Retina (tissue), 1 donor: Measurements from ENCODE around the gene THRSP.
"Not testable (repeated sequence)": the region's sequence is repeated elsewhere in the genome, so short reads cannot be mapped to it uniquely, and the experiment has no call there.

ENCODE experiments used
- DNase-seq: peaks from one replicate; pipeline ENCODE4 v3.0.0-alpha.2; 2016

The THRSP gene, protein sequence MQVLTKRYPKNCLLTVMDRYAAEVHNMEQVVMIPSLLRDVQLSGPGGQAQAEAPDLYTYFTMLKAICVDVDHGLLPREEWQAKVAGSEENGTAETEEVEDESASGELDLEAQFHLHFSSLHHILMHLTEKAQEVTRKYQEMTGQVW

DNA sequence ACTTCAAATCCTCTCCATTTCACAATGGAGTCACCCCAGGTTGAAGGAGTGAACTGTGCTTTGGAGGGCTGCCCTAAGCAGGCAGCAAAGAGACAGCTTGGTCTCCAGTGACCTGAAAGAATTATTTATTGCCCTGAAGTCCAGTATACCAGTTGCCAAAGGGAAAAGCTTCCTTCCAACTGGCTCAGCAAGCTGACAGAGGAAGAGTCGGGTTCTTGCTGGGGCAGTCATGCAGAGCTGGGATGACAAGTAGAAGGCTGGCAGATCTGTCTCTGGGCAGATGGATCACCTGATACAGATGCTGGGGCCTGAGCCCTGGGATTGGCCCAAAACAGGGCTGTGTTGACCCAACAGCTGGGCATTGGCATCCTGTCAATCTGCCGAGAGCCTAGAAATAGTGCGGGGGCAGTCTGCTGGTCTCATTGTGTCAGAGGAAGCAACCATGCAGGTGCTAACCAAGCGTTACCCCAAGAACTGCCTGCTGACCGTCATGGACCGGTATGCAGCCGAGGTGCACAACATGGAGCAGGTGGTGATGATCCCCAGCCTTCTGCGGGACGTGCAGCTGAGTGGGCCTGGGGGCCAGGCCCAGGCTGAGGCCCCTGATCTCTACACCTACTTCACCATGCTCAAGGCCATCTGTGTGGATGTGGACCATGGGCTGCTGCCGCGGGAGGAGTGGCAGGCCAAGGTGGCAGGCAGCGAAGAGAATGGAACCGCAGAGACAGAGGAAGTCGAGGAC is at the start of gene THRSP:
Gene THRSP, plus strand, starts transcription at position 422 of the 742 bp plus-strand sequence. Its CDS starts 21 bp downstream, at position 443.
- DNase-seq, result no peak

GRCh38 chr11:78014937-78015520 is 48.6 kb upstream of the THRSP start:
- DNase-seq, result not testable (repeated sequence)

DNA sequence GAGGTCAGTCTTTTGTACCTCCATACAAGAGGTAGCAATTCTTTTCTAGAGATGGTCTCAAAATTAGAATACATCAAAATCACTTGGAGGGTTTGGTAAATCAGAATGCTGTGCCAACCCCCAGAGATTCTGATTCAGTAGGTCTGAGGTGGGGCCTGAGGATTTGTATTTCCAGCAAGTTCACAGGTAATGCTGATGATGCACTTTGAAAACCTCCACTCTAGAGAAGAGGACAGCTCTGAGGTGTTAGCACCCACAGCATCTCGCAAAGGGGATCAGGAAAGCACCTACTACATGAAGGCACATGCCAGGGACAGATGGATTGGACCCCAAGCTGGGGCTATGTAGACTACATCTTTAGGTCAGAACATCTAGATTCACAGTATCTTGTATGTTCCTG is 47.8 kb upstream of the THRSP start:
- no peak for DNase-seq

- DNase-seq, result no peak
Observed at GRCh38 chr11:78019808-78020207, 43.9 kb upstream of the THRSP start.

GRCh38 chr11:78020246-78020645 is 43.4 kb upstream of the THRSP start:
- peak; percentile 34 for DNase-seq

DNA sequence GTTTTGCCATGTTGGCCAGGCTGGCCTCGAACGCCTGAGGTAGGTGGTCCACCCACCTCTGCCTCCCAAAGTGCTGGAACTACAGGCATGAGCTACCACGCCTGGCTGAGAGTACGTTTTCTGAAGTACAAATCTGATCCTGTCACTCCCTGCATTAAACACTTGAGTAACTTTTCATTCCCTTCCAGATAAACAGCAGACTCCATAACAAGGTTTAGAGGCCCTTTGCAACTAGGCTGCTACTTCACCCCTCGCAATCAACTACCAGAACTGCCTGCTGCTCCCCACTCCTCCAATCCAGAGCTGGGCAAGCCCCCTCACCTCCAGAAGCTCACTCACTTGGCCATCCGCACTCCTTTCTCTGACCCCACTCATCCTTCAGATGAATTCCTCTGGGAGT is 42.0 kb upstream of the THRSP start:
- DNase-seq, result no peak

- peak; percentile 69 for DNase-seq
Observed at GRCh38 chr11:78022397-78023396, 41.0 kb upstream of the THRSP start, which contains the start of gene KCTD14. TSS of gene KCTD14 (minus strand) at chr11:78023276. CDS start at chr11:78023249, 27 bp downstream.

DNA sequence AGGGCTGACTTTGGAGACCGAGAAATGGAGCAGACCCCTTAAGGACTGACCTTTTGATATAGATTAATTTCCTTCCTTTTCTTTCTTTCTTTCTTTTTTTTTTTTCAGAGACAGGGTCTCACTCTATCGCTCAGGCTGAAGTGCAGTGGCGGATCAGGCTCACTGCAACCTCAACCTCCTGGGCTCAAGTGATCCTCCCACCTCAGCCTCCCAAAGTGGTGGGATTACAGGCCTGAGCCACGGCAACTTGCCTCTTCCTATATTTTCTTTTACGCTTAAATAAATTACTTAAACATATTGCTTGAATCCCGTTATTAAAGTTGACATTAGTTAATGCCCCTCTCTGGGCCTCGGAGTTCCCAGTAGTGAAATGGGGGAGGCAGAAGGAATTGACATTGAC is 40.2 kb upstream of the THRSP start:
- no peak for DNase-seq

DNA sequence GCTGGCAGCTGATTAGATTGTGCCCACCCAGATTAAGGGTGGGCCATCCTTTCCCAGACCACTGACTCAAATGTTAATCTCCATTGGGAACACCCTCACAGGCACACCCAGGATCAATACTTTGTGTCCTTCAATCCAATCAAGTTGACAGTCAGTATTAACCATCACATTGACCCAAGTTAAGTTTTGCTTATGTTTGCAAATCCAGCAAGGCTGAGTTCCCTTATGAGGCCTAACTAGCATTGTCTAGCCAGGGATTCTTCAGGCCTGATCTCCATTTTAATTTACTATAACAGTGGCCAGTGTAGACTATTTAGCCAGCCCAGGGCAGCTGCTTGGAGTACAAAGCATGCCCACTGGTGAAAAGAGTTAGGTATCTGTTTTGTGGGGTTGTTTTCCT is 38.3 kb upstream of the THRSP start:
- no peak for DNase-seq

- DNase-seq, result no peak
Observed at GRCh38 chr11:78027759-78028158, 35.9 kb upstream of the THRSP start.

DNA sequence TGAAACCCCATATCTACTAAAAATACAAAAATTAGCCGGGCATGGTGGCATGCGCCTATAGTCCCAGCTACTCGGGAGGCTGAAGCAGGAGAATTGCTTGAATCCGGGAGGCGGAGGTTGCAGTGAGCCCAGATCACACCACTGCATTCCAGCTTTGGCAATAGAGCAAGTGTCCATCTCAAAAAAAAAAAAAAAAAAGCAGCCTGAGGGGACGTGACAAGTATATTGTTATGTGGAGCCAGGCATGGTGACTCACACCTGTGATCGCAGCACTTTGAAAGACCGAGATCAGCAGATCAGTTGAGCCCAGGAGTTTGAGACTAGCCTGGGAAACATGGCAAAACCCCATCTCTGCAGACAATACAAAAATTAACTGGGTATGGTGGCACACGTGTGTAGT is 35.2 kb upstream of the THRSP start:
- not testable (repeated sequence) for DNase-seq

GRCh38 chr11:78030429-78031325 is 33.0 kb upstream of the THRSP start:
- DNase-seq, result peak; percentile 51

DNA sequence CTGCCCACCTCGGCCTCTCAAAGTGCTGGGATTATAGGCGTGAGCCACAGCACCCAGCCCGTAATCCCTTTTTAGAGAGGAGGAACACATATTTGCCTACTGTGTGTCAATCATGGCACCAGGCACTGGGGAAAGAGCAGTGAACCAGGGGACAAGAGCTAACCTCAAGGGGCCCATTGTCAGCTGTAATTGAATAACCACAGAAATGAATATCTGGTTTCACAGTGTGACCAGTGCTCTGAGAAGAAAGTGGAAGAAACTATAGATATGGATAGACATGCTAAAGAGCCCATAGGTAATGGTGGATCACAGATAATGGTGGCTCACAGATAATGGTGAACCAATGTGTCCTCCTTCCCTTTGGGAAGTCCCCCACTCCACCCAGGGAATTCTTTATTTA is 32.0 kb upstream of the THRSP start:
- DNase-seq, result no peak

GRCh38 chr11:78032090-78032489 is 31.6 kb upstream of the THRSP start:
- DNase-seq, result no peak

- no peak for DNase-seq
Observed at GRCh38 chr11:78033040-78033439, 30.6 kb upstream of the THRSP start.

DNA sequence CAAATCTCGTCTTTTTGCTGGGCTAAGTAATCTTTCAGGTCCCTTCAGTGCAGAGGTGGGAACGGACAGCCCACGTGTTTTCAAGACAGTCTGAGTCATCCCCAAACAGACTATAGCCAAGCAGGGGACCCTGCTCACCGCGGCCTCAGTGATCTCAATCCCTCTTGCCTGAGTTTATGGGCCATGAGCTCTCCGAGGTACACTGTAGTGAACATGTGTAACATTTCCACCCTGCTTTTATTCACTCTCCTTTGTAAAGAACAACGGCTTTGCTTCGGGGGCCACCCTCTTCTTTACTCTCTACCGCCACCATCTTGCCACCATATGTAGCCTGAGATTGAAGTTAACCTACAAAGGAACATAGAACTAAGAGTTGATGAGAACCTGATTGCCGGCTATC is 29.0 kb upstream of the THRSP start:
- no peak for DNase-seq

DNA sequence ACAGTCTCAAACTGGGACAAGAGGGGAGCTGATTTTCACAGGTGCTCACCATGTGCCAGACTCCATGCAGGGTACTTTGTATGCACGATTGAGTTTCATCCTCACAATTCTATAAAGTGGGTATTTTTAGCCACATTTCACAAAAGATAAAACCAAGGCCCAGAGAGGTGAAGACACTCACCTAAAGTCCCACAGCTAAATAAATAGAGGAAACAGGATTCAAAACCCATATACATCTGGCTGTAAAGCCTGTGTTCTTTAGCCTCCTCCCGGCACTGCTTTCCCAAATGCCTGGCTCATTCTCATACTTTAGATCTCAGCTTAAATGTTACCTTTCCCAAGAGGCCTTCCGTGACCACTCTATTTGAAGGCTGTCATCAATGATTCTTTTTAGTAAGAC is 27.3 kb upstream of the THRSP start:
- DNase-seq, result no peak

DNA sequence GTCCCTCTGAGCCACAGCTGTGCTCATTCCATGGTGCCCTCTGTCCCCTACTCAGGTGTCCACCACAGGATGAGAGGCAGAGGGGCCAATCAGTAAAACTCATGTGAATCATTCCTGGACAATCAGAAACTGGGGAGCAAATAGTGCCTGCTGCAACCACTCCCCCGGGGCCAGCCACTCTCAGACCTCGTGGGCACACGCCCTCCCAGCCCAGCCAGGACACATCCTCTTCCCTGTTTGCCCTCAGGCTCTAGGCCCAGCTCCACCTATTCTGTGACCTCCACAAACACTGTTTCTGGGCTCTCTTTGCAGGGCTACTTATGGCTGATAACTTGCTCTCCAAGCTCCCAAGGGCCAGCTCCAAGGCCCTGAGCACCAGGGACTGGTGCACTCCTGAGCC is 26.6 kb upstream of the THRSP start:
- DNase-seq, result no peak

DNA sequence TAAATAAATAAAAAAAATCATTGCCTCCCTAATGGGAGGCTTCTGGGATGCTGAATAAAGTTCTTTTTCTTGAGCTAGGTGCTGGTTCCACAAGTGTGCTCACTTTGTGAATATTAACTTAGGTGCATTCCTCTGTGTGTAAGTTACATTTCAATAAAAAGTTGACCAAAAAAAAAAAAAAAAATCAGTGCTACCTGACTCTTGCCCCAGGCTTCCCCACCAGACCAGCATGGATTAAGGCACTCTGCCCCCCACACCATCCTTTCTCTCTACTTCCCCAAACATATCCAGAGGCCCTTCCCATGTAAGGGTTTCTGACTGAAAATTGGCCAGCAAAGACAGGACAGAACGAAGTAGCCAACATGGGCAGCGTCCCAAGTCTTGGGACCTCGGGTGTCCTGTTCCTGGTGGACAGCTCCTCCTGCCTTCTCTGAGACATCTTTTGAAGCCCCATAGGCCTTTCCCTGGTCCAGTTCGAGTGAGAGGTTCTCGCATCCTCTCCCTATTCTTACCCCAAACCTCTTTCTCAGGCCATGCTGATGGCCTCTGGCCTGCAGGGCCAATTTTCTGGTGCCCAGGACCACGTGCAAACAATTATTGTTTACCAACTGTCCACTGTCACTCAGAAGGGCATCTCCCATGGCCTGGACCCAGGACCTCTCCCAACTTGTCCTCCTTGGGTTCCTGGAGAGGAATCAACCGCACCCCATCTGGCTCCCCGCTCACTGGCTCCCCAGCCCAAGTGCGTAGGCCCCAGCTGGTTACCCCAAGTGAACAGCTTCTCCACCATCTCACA is 25.6 kb upstream of the THRSP start:
- DNase-seq, result no peak

DNA sequence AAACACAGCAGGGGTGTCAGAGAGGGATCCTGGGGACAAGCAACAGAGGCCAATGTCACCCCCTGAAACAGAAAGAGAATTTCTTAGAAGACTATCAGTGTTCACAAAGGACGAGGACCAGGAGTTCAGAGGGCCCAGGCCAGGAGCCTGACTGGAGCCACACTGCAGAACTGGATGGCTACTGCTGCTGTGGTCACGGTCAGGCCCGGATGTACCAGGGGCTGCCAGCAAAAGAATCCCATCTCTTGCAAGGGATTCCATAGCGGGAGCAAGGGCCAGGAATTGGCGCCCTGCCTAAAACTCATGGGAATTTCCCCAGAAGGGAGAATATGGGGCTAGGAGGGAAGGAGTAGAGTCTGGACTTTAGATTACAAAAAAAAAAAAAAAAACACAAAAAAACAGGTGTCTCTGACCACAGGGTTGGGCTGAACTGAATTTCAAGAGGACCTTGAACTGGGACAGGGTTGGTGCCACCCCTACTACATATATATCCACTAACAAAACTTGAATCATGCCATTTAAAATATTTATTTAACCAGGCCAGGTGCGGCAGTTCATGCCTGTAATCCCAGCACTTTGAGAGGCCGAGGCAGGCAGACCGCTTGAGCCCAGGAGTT is 24.9 kb upstream of the THRSP start:
- no peak for DNase-seq
